K562 (cell line): Measurements from ENCODE around the gene EBI3. TPM values are rescaled to one million over a fixed set of nuclear protein-coding genes. Genes with fewer than 3 reads are reported as not detected.
A peak's percentile ranks its signal among the peaks of the same experiment; 100 is the strongest.

Experiments
- ATAC-seq: fragments of 200-7000 bp; cut with Tn5 transposase; 3 replicates; pipeline ENCODE4 v1.9.1; 2020; ENCODE audit warnings: moderate library complexity
- BruUV-seq: library from RNA; stranded (reverse); fragments of 400-500 nt; replicated peaks from 2 replicates; lab custom pipeline; 2021; lab: Mats Ljungman, UMichigan
- CTCF ChIA-PET: fragments of 300-600 bp; formaldehyde crosslinking; extraction: SDS; loops from one replicate; lab custom pipeline; 2021; ENCODE audit warnings: low intra/inter-chr PET ratio; lab: Yijun Ruan, JAX
- POLR2A ChIA-PET: fragments of 300-600, 350-650 bp; sonication (Branson Sonifier 250); formaldehyde crosslinking; extraction: SDS; loops from one replicate; lab custom pipeline; 2021; ENCODE audit warnings: antibody characterized with exemption, inconsistent platforms; lab: Yijun Ruan, JAX
- DNase-seq, 4 experiments: peaks; one replicate each; pipeline versions ENCODE4 v3.0.0 to v3.0.0-alpha.2; 2011 to 2018; ENCODE audit warnings: low spot score in 3 of 4, mixed read lengths in 3 of 4; ENCODE audit errors: extremely low read depth in 1 of 4
- FAIRE-seq: peaks from 2 replicates; lab custom pipeline; 2011; peaks lifted over from hg19 to GRCh38; lab: Jason Lieb, UNC
- H2AFZ ChIP-seq: 2 replicates; pipeline ENCODE4 v1.6.0; 2011; ENCODE audit warnings: low read depth, low read length, control low read depth, inconsistent platforms
- H3K27ac ChIP-seq: fragments of 200-600 bp; 3 replicates; pipeline ENCODE4 v1.8.0; 2011; ENCODE audit warnings: low read depth, mild to moderate bottlenecking, control low read depth, inconsistent platforms, low read length, moderate library complexity, mixed read lengths; ENCODE audit errors: extremely low read depth
- H3K27me3 ChIP-seq, 2 experiments: fragments of 300-600 bp in 1 of 2; 2 replicates in 1 of 2; 3 replicates in 1 of 2; pipeline versions ENCODE4 v1.6.0 to v1.8.0; 2011; ENCODE audit warnings: inconsistent platforms in 2 of 2, low read length in 2 of 2, mild to moderate bottlenecking in 1 of 2, mixed read lengths in 1 of 2, moderate library complexity in 1 of 2; ENCODE audit not compliant: control insufficient read depth in 2 of 2, insufficient read depth in 2 of 2
- H3K36me3 ChIP-seq: fragments of 300-600 bp; 3 replicates; pipeline ENCODE4 v1.8.0; 2011; ENCODE audit warnings: mild to moderate bottlenecking, low read length, inconsistent platforms; ENCODE audit not compliant: control insufficient read depth, insufficient read depth
- H3K4me1 ChIP-seq, 2 experiments: fragments of 200-600 bp in 1 of 2; replicated peaks in 1 of 2; 2 replicates in 1 of 2; 3 replicates in 1 of 2; pipeline versions ENCODE4 v1.5.1 to v1.8.0; 2011; ENCODE audit warnings: inconsistent platforms in 2 of 2, low read length in 2 of 2, mild to moderate bottlenecking in 1 of 2, mixed read lengths in 1 of 2, moderate library complexity in 1 of 2; ENCODE audit not compliant: control insufficient read depth in 2 of 2, insufficient read depth in 2 of 2
- H3K4me2 ChIP-seq: 2 replicates; pipeline ENCODE4 v1.6.1; 2011; ENCODE audit warnings: low read length, control low read depth, inconsistent platforms, mixed read lengths; ENCODE audit not compliant: insufficient read depth
- H3K4me3 ChIP-seq: fragments of 200-600 bp; sonication (generic), shearing (Covaris generic); 2 replicates; pipeline ENCODE4 v1.5.1; 2016; ENCODE audit warnings: control low read depth, inconsistent platforms
- H3K79me2 ChIP-seq: fragments of 200-600 bp; 3 replicates; pipeline ENCODE4 v1.8.0; 2011; ENCODE audit warnings: low read length, inconsistent platforms; ENCODE audit not compliant: control insufficient read depth, insufficient read depth
- H3K9ac ChIP-seq, 2 experiments: 2 replicates each; pipeline versions ENCODE4 v1.6.0 to v1.6.1; 2011; ENCODE audit warnings: low read depth in 2 of 2, low read length in 2 of 2, control low read depth in 1 of 2, inconsistent platforms in 1 of 2, mild to moderate bottlenecking in 1 of 2, mixed read lengths in 1 of 2; ENCODE audit not compliant: insufficient read depth in 1 of 2
- H3K9me1 ChIP-seq: one replicate; pipeline ENCODE4 v1.6.0; 2011; ENCODE audit warnings: inconsistent platforms, mild to moderate bottlenecking, low read length, moderate library complexity; ENCODE audit not compliant: control insufficient read depth, insufficient read depth
- H3K9me3 ChIP-seq: replicated peaks from 2 replicates; pipeline ENCODE4 v1.5.1; 2011; ENCODE audit warnings: low read depth, low read length, inconsistent platforms; ENCODE audit not compliant: control insufficient read depth, insufficient read depth
- H4K20me1 ChIP-seq: replicated peaks from 2 replicates; pipeline ENCODE4 v1.6.1; 2011; ENCODE audit warnings: low read length, inconsistent platforms, mixed read lengths; ENCODE audit not compliant: control insufficient read depth, insufficient read depth
- E2F5 ChIP-seq: sonication (generic); formaldehyde crosslinking; IDR thresholded peaks from 2 replicates; pipeline ENCODE4 v1.8.0; 2022; ENCODE audit warnings: mild to moderate bottlenecking, missing genetic modification reagents
- KDM1A ChIP-seq, 2 experiments: fragments of 450-650 bp; IDR thresholded peaks; 2 replicates each; pipeline ENCODE4 v1.6.1; 2016; ENCODE audit warnings: mild to moderate bottlenecking in 2 of 2
- SIX5 ChIP-seq, 2 experiments: IDR thresholded peaks; 2 replicates each; pipeline ENCODE4 v1.6.1; 2011; ENCODE audit warnings: low read length in 2 of 2, borderline replicate concordance in 1 of 2, low read depth in 1 of 2, mild to moderate bottlenecking in 1 of 2, moderate library complexity in 1 of 2; ENCODE audit not compliant: insufficient read depth in 1 of 2
- ZBTB33 ChIP-seq: sonication (generic); formaldehyde crosslinking; IDR thresholded peaks from 2 replicates; pipeline ENCODE4 v1.8.1; 2023; ENCODE audit warnings: mild to moderate bottlenecking, missing genetic modification reagents
- ZNF76 ChIP-seq: fragments of 250-450 bp; sonication (Bioruptor Pico); IDR thresholded peaks from 2 replicates; pipeline ENCODE4 v1.4.0; 2020; ENCODE audit warnings: mild to moderate bottlenecking, moderate library complexity, borderline replicate concordance
- WGBS: fragments of 100-300 bp; shearing (Covaris generic); methylation state at CpG from one replicate; pipeline ENCODE4 v1.1.6; 2016; ENCODE audit warnings: low coverage, mixed read lengths; ENCODE audit not compliant: insufficient coverage; ENCODE audit errors: missing lambda C conversion rate; 5-methylcytosine and 5-hydroxymethylcytosine counted together
- in situ Hi-C: fragments of 300-500 bp; cut with MboI; formaldehyde crosslinking; loops from 4 replicates; pipeline ENCODE4 v1.15.0; 2018; ENCODE audit warnings: inconsistent platforms, mixed read lengths
- intact Hi-C: fragments of 100-400 bp; cut with micrococcal nuclease; formaldehyde crosslinking; loops from 2 replicates; pipeline ENCODE4 v1.14.2; 2022
- polyA plus RNA-seq, 8 experiments: library from polyadenylated mRNA; depleted of rRNA in 4 of 8; stranded (reverse) in 5 of 8; unstranded in 3 of 8; fragments of >200 nt; fragmentation: Nextera tagmentation in 2 of 8; fragmentation: Illumina TruSeq in 1 of 8; extraction: Ambion mirVana in 2 of 8; extraction: Trizol in 1 of 8; gene quantifications; 2 replicates each; pipeline versions ENCODE4 v1.2.1 to v1.2.3, GENCODE V29; 2011 to 2014; ENCODE audit warnings: inconsistent platforms in 1 of 8, missing spikeins in 1 of 8
- total RNA-seq, 7 experiments: library from RNA; depleted of rRNA in 6 of 7; stranded (reverse); fragments of >200 nt in 6 of 7; fragmentation: Illumina TruSeq in 2 of 7; extraction: Trizol in 2 of 7; gene quantifications; 2 replicates each; pipeline versions ENCODE4 v1.2.1 to v1.2.3, GENCODE V29; 2011 to 2021; ENCODE audit warnings: low replicate concordance in 1 of 7

Gene EBI3
- total and polyA plus RNA-seq, 9 of the 15 experiments (the other 6 are each of a cell fraction or from before 2014, with no cell fraction given) = 0.08 to 0.35 (median 0.22) TPM; not detected in 6

- TF ChIP-seq ZBTB33 (CRISPR knock-in tag) = 0 out of 2 replicates have a peak, but pooled peaks have one; percentile 2
- 0 out of 2 replicates have a peak, but pooled peaks have one; percentile 71 for TF ChIP-seq E2F5
- no peak for TF ChIP-seq ZNF76
- TF ChIP-seq KDM1A (IDR thresholded peaks at IDR 0.05) = peak in 1 of 2 experiments; percentile 39; a peak in 1 of 4 replicates
These were observed 12.5 kb upstream of the EBI3 start (continued) for GRCh38 chr19:4216846-4217245.

GRCh38 chr19:4217429-4218264 lies 11.7 kb upstream of the EBI3 start:
- no peak for ATAC-seq
- in situ Hi-C loops = no loop called here

More at GRCh38 chr19:4217429-4218264, 11.7 kb upstream of the EBI3 start:
- Histone ChIP-seq H3K9ac (no peak overlapping the region), H4K20me1 (no peaks in the 10 kb centered on the region), H3K4me2 (no peak overlapping the region), H3K4me3 (no peak overlapping the region), H3K9me1 (no peaks in the 10 kb centered on the region), H3K27ac (no peak overlapping the region), H3K27me3 (peaks cover 5 to 24% of the 10 kb centered on the region in 2 experiments; a peak in 4 of 5 replicates), H3K36me3 (no peaks in the 10 kb centered on the region), H3K79me2 (no peaks in the 10 kb centered on the region), H2AFZ (no peak overlapping the region), H3K4me1 (peaks cover 0 to 6% of the 10 kb centered on the region in 2 experiments; a peak in 2 of 5 replicates), H3K9me3 (no peaks in the 10 kb centered on the region)
- FAIRE-seq (no peak), DNase-seq (no peak)
- 72% methylated on average over 36 of the region's 81 CpGs for WGBS
- TF ChIP-seq ZBTB33 (CRISPR knock-in tag) = peak; percentile 72
- TF ChIP-seq SIX5 (IDR thresholded peaks at IDR 0.05; ENCODE audit: borderline replicate concordance in 1 of 2, insufficient read depth in 1 of 2, low read depth in 1 of 2, low read length in 2 of 2) = no peak
- CTCF ChIA-PET = no interaction called here
- POLR2A ChIA-PET = interaction anchor here (0.5 to 0.8 kb wide), 4 partner anchors 11 to 852 kb away, joined by 3 read pairs; no protein-coding TSS in a partner anchor
- no TSS peak for BruUV-seq
- intact Hi-C loops = no loop called here
